Ishikawa (cell line): Measurements from ENCODE around the gene DNASE1L3.

Source experiments
- CEBPB ChIP-seq: IDR thresholded peaks from 2 replicates; pipeline ENCODE4 v1.6.1; 2012
- CREB1 ChIP-seq: IDR thresholded peaks from 2 replicates; pipeline ENCODE4 v1.6.1; 2012; ENCODE audit warnings: low read depth
- EGR1 ChIP-seq: IDR thresholded peaks from 2 replicates; pipeline ENCODE4 v1.6.1; 2012
- EP300 ChIP-seq: IDR thresholded peaks from 2 replicates; pipeline ENCODE4 v1.6.1; 2012; ENCODE audit warnings: borderline replicate concordance
- FOXM1 ChIP-seq: IDR thresholded peaks from 2 replicates; pipeline ENCODE4 v1.6.1; 2012; ENCODE audit warnings: low read depth, borderline replicate concordance
- MAX ChIP-seq: IDR thresholded peaks from 2 replicates; pipeline ENCODE4 v1.6.1; 2012
- NFIC ChIP-seq: IDR thresholded peaks from 2 replicates; pipeline ENCODE4 v1.6.1; 2012
- RAD21 ChIP-seq: IDR thresholded peaks from 2 replicates; pipeline ENCODE4 v1.6.1; 2012; ENCODE audit warnings: low read depth
- REST ChIP-seq: IDR thresholded peaks from 2 replicates; pipeline ENCODE4 v1.6.1; 2012; ENCODE audit warnings: low read depth, mild to moderate bottlenecking
- TAF1 ChIP-seq: IDR thresholded peaks from 2 replicates; pipeline ENCODE4 v1.6.1; 2012; ENCODE audit warnings: low read depth, mild to moderate bottlenecking
- TCF12 ChIP-seq: IDR thresholded peaks from 2 replicates; pipeline ENCODE4 v1.6.1; 2012; ENCODE audit warnings: low read depth
- TEAD4 ChIP-seq: IDR thresholded peaks from 2 replicates; pipeline ENCODE4 v1.6.1; 2012
- USF1 ChIP-seq: IDR thresholded peaks from 2 replicates; pipeline ENCODE4 v1.6.1; 2012
- YY1 ChIP-seq: IDR thresholded peaks from 2 replicates; pipeline ENCODE4 v1.6.1; 2012; ENCODE audit warnings: low read depth
- ZBTB7A ChIP-seq: IDR thresholded peaks from 2 replicates; pipeline ENCODE4 v1.6.1; 2012; ENCODE audit warnings: low read depth

Gene DNASE1L3

GRCh38 chr3:58254144-58254543 lies 43.4 kb upstream of the DNASE1L3 start:
- TF ChIP-seq ZBTB7A (no peak), CREB1 (no peak), YY1 (no peak), TEAD4 (no peak), USF1 (no peak), CEBPB (no peak), RAD21 (no peak), REST (no peak)

GRCh38 chr3:58251631-58252035 lies 40.9 kb upstream of the DNASE1L3 start:
- no peak for TF ChIP-seq TEAD4
- TF ChIP-seq ZBTB7A = no peak
- TF ChIP-seq NFIC = 0 out of 2 replicates have a peak, but pooled peaks have one; percentile 19
- no peak for TF ChIP-seq TCF12
- TF ChIP-seq EGR1 = no peak
- TF ChIP-seq RAD21 = no peak
- no peak for TF ChIP-seq CEBPB

- TF ChIP-seq TAF1 (no peak), MAX (no peak), ZBTB7A (no peak), NFIC (no peak)
Measured at GRCh38 chr3:58250093-58250707, 39.4 kb upstream of the DNASE1L3 start.

GRCh38 chr3:58249358-58250092 lies 38.8 kb upstream of the DNASE1L3 start:
- TF ChIP-seq NFIC (no peak), USF1 (no peak), TCF12 (no peak), MAX (no peak)

GRCh38 chr3:58246148-58247047 lies 35.6 kb upstream of the DNASE1L3 start:
- TF ChIP-seq REST (no peak), NFIC (no peak), TEAD4 (no peak), TAF1 (no peak), EGR1 (no peak), TCF12 (no peak), EP300 (no peak), CEBPB (no peak), CREB1 (no peak), FOXM1 (no peak), USF1 (no peak), YY1 (no peak), RAD21 (no peak), MAX (no peak), ZBTB7A (no peak)
